GM12891 (cell line): ENCODE results near the gene CEBPE.

Source experiments
- PAX5 ChIP-seq: IDR thresholded peaks from 2 replicates; pipeline ENCODE4 v1.6.1; 2011; ENCODE audit warnings: low read length, moderate library complexity, mild to moderate bottlenecking; ENCODE audit not compliant: insufficient read depth, severe bottlenecking
- POLR2A ChIP-seq: IDR thresholded peaks from 2 replicates; pipeline ENCODE4 v1.6.1; 2011; ENCODE audit warnings: low read depth, low read length, control low read depth
- POLR2AphosphoS5 ChIP-seq: IDR thresholded peaks from 2 replicates; pipeline ENCODE4 v1.6.1; 2011; ENCODE audit warnings: low read depth, low read length, control low read depth
- POU2F2 ChIP-seq: IDR thresholded peaks from 2 replicates; pipeline ENCODE4 v1.6.1; 2011; ENCODE audit warnings: low read depth, mild to moderate bottlenecking, control low read depth, low read length, moderate library complexity
- SPI1 ChIP-seq: IDR thresholded peaks from 2 replicates; pipeline ENCODE4 v1.6.1; 2011; ENCODE audit warnings: low read depth, low read length, control low read depth
- TAF1 ChIP-seq: IDR thresholded peaks from 2 replicates; pipeline ENCODE4 v1.6.1; 2011; ENCODE audit warnings: low read depth, low read length, control low read depth

DNA sequence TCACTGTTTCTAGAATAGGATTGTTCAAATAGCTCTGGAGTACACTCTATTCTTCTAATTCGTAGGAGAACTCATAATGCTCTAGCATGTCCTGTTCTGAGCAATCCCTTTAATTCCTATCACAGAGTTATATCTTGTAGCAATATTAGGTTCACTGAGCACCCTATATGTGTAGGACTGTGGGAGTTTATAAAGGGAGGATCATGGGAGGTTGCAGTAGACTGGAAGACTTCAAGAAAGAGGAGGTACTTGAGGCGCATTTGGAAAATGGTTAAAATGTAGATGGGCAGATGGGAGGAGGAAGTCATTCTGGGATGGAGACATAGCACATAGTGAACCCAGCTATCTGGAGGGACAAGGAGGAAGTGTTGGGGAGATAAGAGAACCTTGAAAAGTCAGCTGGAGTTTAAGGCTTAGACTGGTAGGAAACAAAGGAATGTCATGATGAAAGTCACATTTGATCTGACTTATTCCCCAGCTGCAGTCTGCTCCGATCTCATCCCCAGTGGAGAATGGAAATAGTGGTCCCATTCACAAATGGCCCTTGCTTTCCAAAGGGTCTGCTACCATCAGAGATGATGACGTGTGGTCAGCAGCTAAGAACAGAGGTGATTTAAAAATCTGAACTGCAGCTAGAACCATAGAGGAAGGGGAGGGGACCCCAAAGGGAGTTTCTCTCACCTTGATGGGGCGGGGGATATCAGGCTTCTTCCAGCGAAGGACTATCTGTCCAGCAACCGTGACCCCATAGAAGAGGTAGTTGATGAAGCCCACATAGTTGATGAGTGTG is 10.1 kb upstream of the CEBPE start:
- TF ChIP-seq POLR2A = no peak
- TF ChIP-seq POLR2AphosphoS5 = no peak
- TF ChIP-seq POU2F2 = no peak
- TF ChIP-seq TAF1 = no peak
- no peak for TF ChIP-seq PAX5
- no peak for TF ChIP-seq SPI1
